OCI-LY3 (cell line): ENCODE results near the gene SNCAIP.
A peak's percentile ranks its signal among the peaks of the same experiment; 100 is the strongest.

Experiments
- H2AFZ ChIP-seq: fragments of 200-600, 300-600 bp; shearing (Covaris generic); 2 replicates; pipeline ENCODE4 v1.6.0; 2014; ENCODE audit warnings: antibody characterized with exemption, low read depth, low read length
- H3K27ac ChIP-seq: fragments of 200-600, 300-600 bp; sonication (generic); 2 replicates; pipeline ENCODE4 v1.5.1; 2014; ENCODE audit warnings: mild to moderate bottlenecking, low read length, moderate library complexity, mixed read lengths
- H3K27me3 ChIP-seq: fragments of 200-600, 300-600 bp; sonication (generic); 2 replicates; pipeline ENCODE4 v1.6.1; 2014; ENCODE audit warnings: low read depth, low read length, mixed read lengths
- H3K36me3 ChIP-seq: fragments of 200-600, 300-600 bp; sonication (generic); replicated peaks from 2 replicates; pipeline ENCODE3; 2014; ENCODE audit warnings: low read depth, low read length, mixed read lengths
- H3K4me1 ChIP-seq: fragments of 300-600, 200-600 bp; sonication (generic); 2 replicates; pipeline ENCODE4 v1.6.1; 2014; ENCODE audit warnings: low read length, mixed read lengths
- H3K4me2 ChIP-seq: fragments of 200-600, 300-600 bp; sonication (generic); 2 replicates; pipeline ENCODE4 v1.6.1; 2014; ENCODE audit warnings: low read length, mixed read lengths
- H3K4me3 ChIP-seq: fragments of 300-600, 200-600 bp; sonication (generic); 2 replicates; pipeline ENCODE4 v1.5.1; 2014; ENCODE audit warnings: antibody characterized with exemption, mild to moderate bottlenecking, low read length, moderate library complexity
- H3K79me2 ChIP-seq: fragments of 300-600, 200-600 bp; shearing (Covaris generic); 2 replicates; pipeline ENCODE4 v1.6.1; 2014; ENCODE audit warnings: mild to moderate bottlenecking, low read length, mixed read lengths
- H3K9ac ChIP-seq: fragments of 300-600, 200-600 bp; shearing (Covaris generic); 2 replicates; pipeline ENCODE4 v1.6.0; 2014; ENCODE audit warnings: mild to moderate bottlenecking, low read length, moderate library complexity
- H3K9me3 ChIP-seq: fragments of 200-600, 300-600 bp; shearing (Covaris generic); 2 replicates; pipeline ENCODE4 v1.6.1; 2014; ENCODE audit warnings: low read length, mixed read lengths; ENCODE audit not compliant: insufficient read depth
- H4K20me1 ChIP-seq: fragments of 200-600, 300-600 bp; sonication (generic); 2 replicates; pipeline ENCODE4 v1.6.1; 2016; ENCODE audit warnings: low read length, mixed read lengths; ENCODE audit not compliant: insufficient read depth
- CTCF ChIP-seq: fragments of 200-600, 300-600 bp; sonication (generic); IDR thresholded peaks from 2 replicates; pipeline ENCODE4 v1.5.1; 2014; ENCODE audit warnings: antibody characterized with exemption, low read length, low read depth
- EZH2phosphoT487 ChIP-seq: fragments of 200-600 bp; shearing (Covaris generic); IDR thresholded peaks from 2 replicates; pipeline ENCODE4 v1.6.1; 2018; ENCODE audit warnings: antibody characterized with exemption, mixed run types, low read depth

SNCAIP gene

GRCh38 chr5:122306461-122306860 is 5.6 kb upstream of the SNCAIP start:
- peaks cover 9% of the 10 kb centered on the region; the same call in 1 of the 2 replicates for H3K9me3 ChIP-seq
- H3K27ac ChIP-seq = no peak overlapping the region
- no peak for TF ChIP-seq CTCF
- H3K4me2 ChIP-seq = no peak overlapping the region
- H2AFZ ChIP-seq = no peak overlapping the region
- no peaks in the 10 kb centered on the region for H3K79me2 ChIP-seq
- peaks cover 10% of the 10 kb centered on the region for H3K36me3 ChIP-seq
- no peaks in the 10 kb centered on the region for H3K27me3 ChIP-seq
- no peaks in the 10 kb centered on the region for H4K20me1 ChIP-seq
- no peak overlapping the region for H3K9ac ChIP-seq
- no peak overlapping the region for H3K4me3 ChIP-seq
- H3K4me1 ChIP-seq = peaks cover 48% of the 10 kb centered on the region

GRCh38 chr5:122310889-122311288 is 1.1 kb upstream of the SNCAIP start:
- Histone ChIP-seq H3K4me2 (no peak overlapping the region; the same call in 1 of the 2 replicates), H4K20me1 (no peaks in the 10 kb centered on the region), H3K9me3 (peaks cover 12% of the 10 kb centered on the region; the same call in 1 of the 2 replicates), H3K9ac (no peak overlapping the region), H3K27ac (no peak overlapping the region), H3K36me3 (peaks cover 18% of the 10 kb centered on the region), H3K27me3 (no peaks in the 10 kb centered on the region), H2AFZ (no peak overlapping the region), H3K4me3 (no peak overlapping the region), H3K79me2 (peaks cover 37% of the 10 kb centered on the region), H3K4me1 (peaks cover 33% of the 10 kb centered on the region)
- no peak for TF ChIP-seq CTCF
- TF ChIP-seq EZH2phosphoT487 = no peak

GRCh38 chr5:122311497-122311960 is 508 bp upstream of the SNCAIP start:
- H3K79me2 ChIP-seq = peaks cover 40% of the 10 kb centered on the region
- H3K4me2 ChIP-seq = peak overlapping the region; percentile 80
- peak overlapping the region; percentile 70 for H3K9ac ChIP-seq
- H3K4me3 ChIP-seq = peak overlapping the region; percentile 85
- TF ChIP-seq EZH2phosphoT487 = no peak
- no peak for TF ChIP-seq CTCF
- H3K27me3 ChIP-seq = no peaks in the 10 kb centered on the region
- no peaks in the 10 kb centered on the region for H4K20me1 ChIP-seq
- H3K27ac ChIP-seq = no peak overlapping the region
- peaks cover 6% of the 10 kb centered on the region; the same call in 1 of the 2 replicates for H3K9me3 ChIP-seq
- H2AFZ ChIP-seq = no peak overlapping the region; the same call in 1 of the 2 replicates
- peaks cover 34% of the 10 kb centered on the region for H3K4me1 ChIP-seq
- peaks cover 11% of the 10 kb centered on the region for H3K36me3 ChIP-seq

GRCh38 chr5:122312591-122313406 is 762 bp downstream of the SNCAIP start:
- peak overlapping the region; percentile 100 for H3K4me2 ChIP-seq

More at GRCh38 chr5:122312591-122313406, 762 bp downstream of the SNCAIP start:
- H3K79me2 ChIP-seq = peaks cover 48% of the 10 kb centered on the region
- peaks cover 42% of the 10 kb centered on the region for H3K4me1 ChIP-seq
- TF ChIP-seq EZH2phosphoT487 (no peak), CTCF (no peak)
- peak overlapping the region; percentile 88 for H3K9ac ChIP-seq
- no peaks in the 10 kb centered on the region for H3K27me3 ChIP-seq
- peak overlapping the region; percentile 97 for H3K4me3 ChIP-seq
- H3K9me3 ChIP-seq = peaks cover 3% of the 10 kb centered on the region; the same call in 1 of the 2 replicates
- H2AFZ ChIP-seq = peak overlapping the region; percentile 69; the same call in 1 of the 2 replicates
- H4K20me1 ChIP-seq = no peaks in the 10 kb centered on the region
- H3K27ac ChIP-seq = peak overlapping the region; percentile 41
- peaks cover 10% of the 10 kb centered on the region for H3K36me3 ChIP-seq
